IMR-90 (cell line): ENCODE data around the gene BTG2. TPM values are rescaled to one million over a fixed set of nuclear protein-coding genes. Genes with fewer than 3 reads are reported as not detected.

Source experiments
- ATAC-seq: fragments of 200-7000 bp; cut with Tn5 transposase; 2 replicates; pipeline ENCODE4 v1.9.1; 2020; ENCODE audit warnings: low read depth, mild to moderate bottlenecking, moderate library complexity
- BruUV-seq: library from RNA; stranded (reverse); fragments of 400-500 nt; replicated peaks from 2 replicates; lab custom pipeline; 2021; lab: Mats Ljungman, UMichigan
- CTCF ChIA-PET: fragments of 300-600 bp; formaldehyde crosslinking; extraction: SDS; loops from one replicate; lab custom pipeline; 2021; ENCODE audit warnings: antibody characterized with exemption; lab: Yijun Ruan, JAX
- POLR2A ChIA-PET: fragments of 300-600 bp; sonication (Branson Sonifier 250); formaldehyde crosslinking; loops from one replicate; lab custom pipeline; 2022; ENCODE audit warnings: antibody characterized with exemption; ENCODE audit not compliant: unreplicated experiment; lab: Charles Lee
- DNase-seq: peaks from one replicate; pipeline ENCODE4 v3.0.0; 2013
- H2AFZ ChIP-seq: replicated peaks from 2 replicates; pipeline ENCODE3; 2013; ENCODE audit warnings: low read length, mild to moderate bottlenecking; ENCODE audit not compliant: poor library complexity
- H2AK5ac ChIP-seq: 2 replicates; pipeline ENCODE4 v1.6.1; 2013; ENCODE audit warnings: low read depth, low read length, inconsistent platforms
- H2AK9ac ChIP-seq: replicated peaks from 2 replicates; pipeline ENCODE3; 2013; ENCODE audit warnings: mild to moderate bottlenecking, low read depth, low read length, moderate library complexity; ENCODE audit not compliant: poor library complexity
- H2BK120ac ChIP-seq: 2 replicates; pipeline ENCODE4 v1.6.1; 2013; ENCODE audit warnings: low read depth, low read length, inconsistent platforms
- H2BK15ac ChIP-seq: 3 replicates; pipeline ENCODE4 v1.6.1; 2013; ENCODE audit warnings: low read depth, low read length, inconsistent platforms
- H2BK20ac ChIP-seq: 2 replicates; pipeline ENCODE4 v1.6.1; 2013; ENCODE audit warnings: low read depth, mild to moderate bottlenecking, inconsistent platforms, low read length, moderate library complexity
- H2BK5ac ChIP-seq: 2 replicates; pipeline ENCODE4 v1.6.1; 2013; ENCODE audit warnings: mild to moderate bottlenecking, low read depth, low read length, inconsistent platforms; ENCODE audit not compliant: poor library complexity, severe bottlenecking
- H3K14ac ChIP-seq: replicated peaks from 2 replicates; pipeline ENCODE4 v1.6.1; 2013; ENCODE audit warnings: low read depth, low read length, inconsistent platforms
- H3K18ac ChIP-seq: 2 replicates; pipeline ENCODE4 v1.6.1; 2013; ENCODE audit warnings: low read depth, low read length, control low read depth
- H3K23ac ChIP-seq: 2 replicates; pipeline ENCODE4 v1.6.1; 2013; ENCODE audit warnings: low read depth, low read length, inconsistent platforms
- H3K27ac ChIP-seq: 2 replicates; pipeline ENCODE4 v1.5.1; 2013; ENCODE audit warnings: mild to moderate bottlenecking, control low read depth, low read length; ENCODE audit not compliant: insufficient read depth
- H3K27me3 ChIP-seq: 2 replicates; pipeline ENCODE4 v1.6.1; 2013; ENCODE audit warnings: low read length; ENCODE audit not compliant: control insufficient read depth, insufficient read depth
- H3K36me3 ChIP-seq: 2 replicates; pipeline ENCODE4 v1.6.1; 2013; ENCODE audit warnings: low read length, mixed read lengths; ENCODE audit not compliant: control insufficient read depth, insufficient read depth
- H3K4ac ChIP-seq: 2 replicates; pipeline ENCODE4 v1.6.1; 2013; ENCODE audit warnings: low read depth, low read length, inconsistent platforms
- H3K4me1 ChIP-seq: 2 replicates; pipeline ENCODE4 v1.6.1; 2013; ENCODE audit warnings: low read length, mixed read lengths; ENCODE audit not compliant: control insufficient read depth, insufficient read depth
- H3K4me2 ChIP-seq: 2 replicates; pipeline ENCODE4 v1.6.1; 2013; ENCODE audit warnings: low read depth, mild to moderate bottlenecking, control low read depth, low read length, moderate library complexity
- H3K4me3 ChIP-seq: 2 replicates; pipeline ENCODE4 v1.5.1; 2013; ENCODE audit warnings: low read depth, mild to moderate bottlenecking, control low read depth, low read length, moderate library complexity; ENCODE audit not compliant: insufficient read depth
- H3K56ac ChIP-seq: 2 replicates; pipeline ENCODE4 v1.6.1; 2013; ENCODE audit warnings: low read length, inconsistent platforms; ENCODE audit not compliant: insufficient read depth; ENCODE audit errors: extremely low read depth
- H3K79me1 ChIP-seq, 2 experiments: 2 replicates each; pipeline ENCODE4 v1.6.1; 2013; ENCODE audit warnings: low read length in 2 of 2, inconsistent platforms in 1 of 2, low read depth in 1 of 2
- H3K9ac ChIP-seq: 2 replicates; pipeline ENCODE4 v1.6.1; 2013; ENCODE audit warnings: low read depth, low read length, control low read depth
- H3K9me1 ChIP-seq: 2 replicates; pipeline ENCODE4 v1.6.1; 2013; ENCODE audit warnings: low read length, inconsistent platforms; ENCODE audit not compliant: insufficient read depth
- H3K9me3 ChIP-seq: 2 replicates; pipeline ENCODE4 v1.6.1; 2013; ENCODE audit warnings: low read length; ENCODE audit not compliant: control insufficient read depth, insufficient read depth
- H4K20me1 ChIP-seq: 2 replicates; pipeline ENCODE4 v1.6.1; 2013; ENCODE audit warnings: low read length, inconsistent platforms; ENCODE audit not compliant: insufficient read depth
- H4K5ac ChIP-seq: 2 replicates; pipeline ENCODE4 v1.6.1; 2013; ENCODE audit warnings: mild to moderate bottlenecking, low read depth, low read length, control low read depth
- H4K8ac ChIP-seq, 2 experiments: 2 replicates each; pipeline ENCODE4 v1.6.1; 2013; ENCODE audit warnings: low read depth in 2 of 2, low read length in 2 of 2, control low read depth in 1 of 2, inconsistent platforms in 1 of 2
- H4K91ac ChIP-seq: 2 replicates; pipeline ENCODE4 v1.6.1; 2013; ENCODE audit warnings: low read depth, low read length, inconsistent platforms; ENCODE audit not compliant: insufficient read depth
- ELK1 ChIP-seq: fragments of 150-350 bp; IDR thresholded peaks from 2 replicates; pipeline ENCODE4 v1.6.1; 2016; ENCODE audit warnings: low read depth, mild to moderate bottlenecking, low read length, moderate library complexity, borderline replicate concordance
- FOS ChIP-seq: fragments of 150-350 bp; IDR thresholded peaks from 2 replicates; pipeline ENCODE4 v1.6.1; 2016; ENCODE audit warnings: low read depth, low read length
- MAFK ChIP-seq: IDR thresholded peaks from 2 replicates; pipeline ENCODE4 v1.6.1; 2012; ENCODE audit warnings: low read depth, low read length, improper control_type of control experiment
- NFE2L2 ChIP-seq: fragments of 150-350 bp; IDR thresholded peaks from 2 replicates; pipeline ENCODE4 v1.6.1; 2016; ENCODE audit warnings: low read depth, mild to moderate bottlenecking, low read length
- RCOR1 ChIP-seq: IDR thresholded peaks from 2 replicates; pipeline ENCODE4 v1.6.1; 2012; ENCODE audit warnings: mild to moderate bottlenecking, low read length, improper control_type of control experiment; ENCODE audit not compliant: insufficient replicate concordance
- WGBS, 2 experiments: methylation state at CpG; one replicate each; pipeline versions ENCODE4 v1.1.5 to v1.1.7; 2013; ENCODE audit warnings: missing lambda C conversion rate in 2 of 2; ENCODE audit not compliant: insufficient read length in 1 of 2; ENCODE audit errors: extremely low coverage in 2 of 2; 5-methylcytosine and 5-hydroxymethylcytosine counted together
- dilution Hi-C: fragments of 300-500 bp; cut with HindIII; formaldehyde crosslinking; loops from one replicate; pipeline ENCODE4 v1.14.3; 2018; ENCODE audit warnings: low sequenced_read_pairs; ENCODE audit not compliant: unreplicated experiment
- in situ Hi-C: fragments of 300-500 bp; cut with MboI; formaldehyde crosslinking; loops from 3 replicates; pipeline ENCODE4 v1.14.3; 2019; ENCODE audit warnings: low sequenced_read_pairs, inconsistent platforms, mixed read lengths
- intact Hi-C: fragments of 100-400 bp; cut with micrococcal nuclease; formaldehyde crosslinking; loops from 2 replicates; pipeline ENCODE4 v1.10.0; 2022
- polyA plus RNA-seq, 3 experiments: library from polyadenylated mRNA; depleted of rRNA; stranded (reverse); fragments of >200 nt; gene quantifications; 2 replicates each; pipeline ENCODE4 v1.2.3, GENCODE V29; 2012; ENCODE audit warnings: low replicate concordance in 1 of 3
- total RNA-seq: library from RNA; depleted of rRNA; stranded (reverse); fragments of >200 nt; gene quantifications from 2 replicates; pipeline ENCODE4 v1.2.3, GENCODE V29; 2012

Gene BTG2
- total and polyA plus RNA-seq, 2 of the 4 experiments (the other 2 are of a cell fraction), result 8.4 to 18.8 TPM

- Histone ChIP-seq H2AK9ac (no peak overlapping the region), H3K27ac (no peak overlapping the region), H3K4me2 (no peak overlapping the region), H3K9me3 (no peaks in the 10 kb centered on the region), H3K4ac (no peak overlapping the region), H3K4me3 (no peak overlapping the region), H3K56ac (no peak overlapping the region), H3K4me1 (peaks cover 7% of the 10 kb centered on the region), H3K9me1 (no peaks in the 10 kb centered on the region), H4K20me1 (peaks cover 29% of the 10 kb centered on the region; the same call in 1 of the 2 replicates), H3K79me1 (peaks cover 14 to 22% of the 10 kb centered on the region in 2 experiments; a peak in 2 of 4 replicates), H4K91ac (no peak overlapping the region), H3K9ac (no peak overlapping the region), H3K36me3 (peaks cover 14% of the 10 kb centered on the region; the same call in 1 of the 2 replicates), H4K8ac (no peak overlapping the region), H4K5ac (no peak overlapping the region), H3K14ac (no peak overlapping the region), H2BK5ac (no peak overlapping the region), H2BK20ac (no peak overlapping the region), H3K18ac (no peak overlapping the region), H3K23ac (no peak overlapping the region), H3K27me3 (no peaks in the 10 kb centered on the region), H2BK15ac (no peak overlapping the region), H2AK5ac (no peak overlapping the region), H2BK120ac (no peak overlapping the region), H2AFZ (no peak overlapping the region)
- intact Hi-C loops, result no loop called here
- no peak for DNase-seq
- no TSS peak for BruUV-seq
- ChIA-PET CTCF (no interaction called here), POLR2A (no interaction called here)
- no peak for ATAC-seq
- TF ChIP-seq ELK1, result no peak
- no peak for TF ChIP-seq FOS
- no peak for TF ChIP-seq RCOR1
- no peak for TF ChIP-seq NFE2L2
- TF ChIP-seq MAFK, result no peak
- dilution Hi-C loops, result no loop called here
- in situ Hi-C loops, result no loop called here
- WGBS, 2 experiments, result no CpG with 5 or more reads among the region's 3 CpGs
These were observed 6.3 kb downstream of the BTG2 start for GRCh38 chr1:203311368-203312301.
